Erythroblast (primary cell): ENCODE data around the gene C20orf173.

ENCODE experiments used
- GATA1 ChIP-seq: IDR thresholded peaks from 2 replicates; pipeline ENCODE4 v1.6.1; 2011; ENCODE audit warnings: low read depth, mild to moderate bottlenecking, control low read depth, low read length, moderate library complexity
- POLR2A ChIP-seq: IDR thresholded peaks from 2 replicates; pipeline ENCODE4 v1.6.1; 2011; ENCODE audit warnings: mild to moderate bottlenecking, low read length

DNA sequence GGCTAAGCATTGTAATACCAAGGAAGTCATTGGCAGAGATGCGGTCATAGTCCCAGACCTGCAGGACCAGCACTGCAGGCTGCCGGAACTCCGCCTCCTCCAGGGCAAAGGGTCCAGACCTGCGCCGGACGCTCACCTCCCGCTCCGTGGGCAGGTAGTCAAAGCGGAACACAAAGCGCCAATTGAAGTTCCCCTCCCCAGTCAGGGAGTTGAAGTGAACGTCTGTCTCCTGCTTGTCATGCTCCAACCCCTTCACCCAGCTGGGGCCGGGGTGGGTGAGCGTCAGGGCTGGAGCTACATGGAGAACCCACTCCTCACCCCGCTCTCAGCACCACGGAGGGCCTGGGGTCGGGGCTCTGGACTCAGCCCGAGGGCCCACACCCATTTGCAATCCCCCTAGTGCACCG, 30.7 kb upstream of the C20orf173 start:
- TF ChIP-seq POLR2A: no peak
- TF ChIP-seq GATA1: no peak
